ENCODE results near the gene CD80. TPM values are rescaled to one million over a fixed set of nuclear protein-coding genes. Genes with fewer than 3 reads are reported as not detected.

The CD80 gene
- total RNA-seq, 1 donor from 2014 or later, result not detected

- Mint-ChIP-seq H3K4me1 (ENCODE audit: low read depth, unreplicated experiment) (no peaks in the 10 kb centered on the region), H3K27me3 (ENCODE audit: unreplicated experiment) (peaks cover 3% of the 10 kb centered on the region), H3K4me3 (ENCODE audit: unreplicated experiment) (no peak overlapping the region), H3K27ac (ENCODE audit: unreplicated experiment) (no peak overlapping the region), H3K36me3 (ENCODE audit: unreplicated experiment) (no peaks in the 10 kb centered on the region), H3K9me3 (ENCODE audit: unreplicated experiment) (peaks cover 1% of the 10 kb centered on the region)
- no peak for TF ChIP-seq CTCF (IDR thresholded peaks at IDR 0.05; ENCODE audit: partially characterized antibody, unreplicated experiment)
- DNase-seq, result no peak
These were observed 17.9 kb downstream of the CD80 start for GRCh38 chr3:119541547-119541946.

GRCh38 chr3:119538772-119539171 lies 20.6 kb downstream of the CD80 start:
- H3K27me3 Mint-ChIP-seq (ENCODE audit: unreplicated experiment), result peaks cover 3% of the 10 kb centered on the region
- H3K4me3 Mint-ChIP-seq (ENCODE audit: unreplicated experiment), result no peak overlapping the region
- H3K9me3 Mint-ChIP-seq (ENCODE audit: unreplicated experiment), result peaks cover 1% of the 10 kb centered on the region
- DNase-seq, result no peak
- TF ChIP-seq CTCF (IDR thresholded peaks at IDR 0.05; ENCODE audit: partially characterized antibody, unreplicated experiment), result no peak
- no peaks in the 10 kb centered on the region for H3K36me3 Mint-ChIP-seq (ENCODE audit: unreplicated experiment)
- no peak overlapping the region for H3K27ac Mint-ChIP-seq (ENCODE audit: unreplicated experiment)
- no peaks in the 10 kb centered on the region for H3K4me1 Mint-ChIP-seq (ENCODE audit: low read depth, unreplicated experiment)

GRCh38 chr3:119536757-119537156 lies 22.7 kb downstream of the CD80 start:
- DNase-seq, result no peak
- Mint-ChIP-seq H3K36me3 (ENCODE audit: unreplicated experiment) (no peaks in the 10 kb centered on the region), H3K27me3 (ENCODE audit: unreplicated experiment) (peaks cover 3% of the 10 kb centered on the region), H3K4me3 (ENCODE audit: unreplicated experiment) (no peak overlapping the region), H3K4me1 (ENCODE audit: low read depth, unreplicated experiment) (no peaks in the 10 kb centered on the region), H3K9me3 (ENCODE audit: unreplicated experiment) (peaks cover under 1% of the 10 kb centered on the region), H3K27ac (ENCODE audit: unreplicated experiment) (no peak overlapping the region)
- TF ChIP-seq CTCF (IDR thresholded peaks at IDR 0.05; ENCODE audit: partially characterized antibody, unreplicated experiment), result no peak

GRCh38 chr3:119534296-119534695 lies 25.1 kb downstream of the CD80 start:
- no peaks in the 10 kb centered on the region for H3K36me3 Mint-ChIP-seq (ENCODE audit: unreplicated experiment)
- TF ChIP-seq CTCF (IDR thresholded peaks at IDR 0.05; ENCODE audit: partially characterized antibody, unreplicated experiment), result no peak
- H3K27ac Mint-ChIP-seq (ENCODE audit: unreplicated experiment), result no peak overlapping the region
- H3K9me3 Mint-ChIP-seq (ENCODE audit: unreplicated experiment), result no peaks in the 10 kb centered on the region
- DNase-seq, result no peak
- no peaks in the 10 kb centered on the region for H3K4me1 Mint-ChIP-seq (ENCODE audit: low read depth, unreplicated experiment)
- H3K27me3 Mint-ChIP-seq (ENCODE audit: unreplicated experiment), result no peaks in the 10 kb centered on the region
- no peak overlapping the region for H3K4me3 Mint-ChIP-seq (ENCODE audit: unreplicated experiment)

- no peaks in the 10 kb centered on the region for H3K27me3 Mint-ChIP-seq (ENCODE audit: unreplicated experiment)
- no peaks in the 10 kb centered on the region for H3K4me1 Mint-ChIP-seq (ENCODE audit: low read depth, unreplicated experiment)
- H3K36me3 Mint-ChIP-seq (ENCODE audit: unreplicated experiment), result no peaks in the 10 kb centered on the region
- DNase-seq, result no peak
- H3K4me3 Mint-ChIP-seq (ENCODE audit: unreplicated experiment), result no peak overlapping the region
- no peaks in the 10 kb centered on the region for H3K9me3 Mint-ChIP-seq (ENCODE audit: unreplicated experiment)
- TF ChIP-seq CTCF (IDR thresholded peaks at IDR 0.05; ENCODE audit: partially characterized antibody, unreplicated experiment), result no peak
- H3K27ac Mint-ChIP-seq (ENCODE audit: unreplicated experiment), result no peak overlapping the region
These were observed 28.3 kb downstream of the CD80 start for GRCh38 chr3:119531151-119531550.

Measured in glutamatergic neuron (in vitro differentiated cells).